Measurements from ENCODE around the gene ASPSCR1. TPM values are rescaled to one million over a fixed set of nuclear protein-coding genes. Genes with fewer than 3 reads are reported as not detected.
A peak's percentile ranks its signal among the peaks of the same experiment; 100 is the strongest.

ASPSCR1 gene
- total and polyA plus RNA-seq, 2 donors from 2014 or later = 35.2 to 57.5 TPM

- DNase-seq = peak; percentile 55 to 80 (median 68)
- TF ChIP-seq CTCF (IDR thresholded peaks at IDR 0.05; ENCODE audit: borderline replicate concordance, extremely low read depth, insufficient read depth) = no peak
- no peak for FAIRE-seq
- no peak overlapping the region for H3K4me3 ChIP-seq (ENCODE audit: low read length in 3 of 3)
- H3K9me3 ChIP-seq (ENCODE audit: control insufficient read depth in 2 of 3, insufficient read depth in 1 of 3, low read length in 3 of 3) = no peaks in the 10 kb centered on the region
- intact Hi-C loops (cut with DNase I) = no loop called here
- H3K27me3 ChIP-seq (ENCODE audit: control insufficient read depth, insufficient read depth, low read length) = no peaks in the 10 kb centered on the region
- H3K36me3 ChIP-seq (ENCODE audit: control insufficient read depth in 2 of 3, insufficient read depth in 3 of 3, low read length in 3 of 3) = no peaks in the 10 kb centered on the region
- H3K27ac ChIP-seq (ENCODE audit: low read depth in 2 of 2, low read length in 2 of 2) = no peak overlapping the region
- H3K9ac ChIP-seq (ENCODE audit: low read length in 3 of 3) = no peak overlapping the region
- H3K4me1 ChIP-seq (ENCODE audit: control insufficient read depth in 2 of 3, insufficient read depth in 2 of 3, low read depth in 1 of 3, low read length in 3 of 3) = peaks cover 0 to 9% (median 0%) of the 10 kb centered on the region in 3 donors
Measured at GRCh38 chr17:82000803-82001570, 23.6 kb downstream of the ASPSCR1 start.

GRCh38 chr17:82001571-82002056, 24.2 kb downstream of the ASPSCR1 start:
- intact Hi-C loops (cut with DNase I) = no loop called here
- H3K36me3 ChIP-seq (ENCODE audit: control insufficient read depth in 2 of 3, insufficient read depth in 3 of 3, low read length in 3 of 3) = no peaks in the 10 kb centered on the region
- H3K9ac ChIP-seq (ENCODE audit: low read length in 3 of 3) = no peak overlapping the region
- H3K4me3 ChIP-seq (ENCODE audit: low read length in 3 of 3) = no peak overlapping the region
- no peaks in the 10 kb centered on the region for H3K27me3 ChIP-seq (ENCODE audit: control insufficient read depth, insufficient read depth, low read length)
- H3K9me3 ChIP-seq (ENCODE audit: control insufficient read depth in 2 of 3, insufficient read depth in 1 of 3, low read length in 3 of 3) = no peaks in the 10 kb centered on the region
- no peak overlapping the region for H3K27ac ChIP-seq (ENCODE audit: low read depth in 2 of 2, low read length in 2 of 2)
- DNase-seq (peak in 1 of 5 donors; percentile 55), FAIRE-seq (no peak)
- H3K4me1 ChIP-seq (ENCODE audit: control insufficient read depth in 2 of 3, insufficient read depth in 2 of 3, low read depth in 1 of 3, low read length in 3 of 3) = peaks cover 0 to 9% (median 0%) of the 10 kb centered on the region in 3 donors
- no peak for TF ChIP-seq CTCF (IDR thresholded peaks at IDR 0.05; ENCODE audit: borderline replicate concordance, extremely low read depth, insufficient read depth)

GRCh38 chr17:82003411-82004381, 26.3 kb downstream of the ASPSCR1 start:
- H3K9me3 ChIP-seq (ENCODE audit: control insufficient read depth in 2 of 3, insufficient read depth in 1 of 3, low read length in 3 of 3) = no peaks in the 10 kb centered on the region
- H3K27ac ChIP-seq (ENCODE audit: low read depth in 2 of 2, low read length in 2 of 2) = no peak overlapping the region
- DNase-seq (peak; percentile 65 to 95 (median 70)), FAIRE-seq (no peak)
- no peaks in the 10 kb centered on the region for H3K27me3 ChIP-seq (ENCODE audit: control insufficient read depth, insufficient read depth, low read length)
- no peaks in the 10 kb centered on the region for H3K36me3 ChIP-seq (ENCODE audit: control insufficient read depth in 2 of 3, insufficient read depth in 3 of 3, low read length in 3 of 3)
- intact Hi-C loops (cut with DNase I) = no loop called here
- no peak overlapping the region for H3K9ac ChIP-seq (ENCODE audit: low read length in 3 of 3)
- no peak for TF ChIP-seq CTCF (IDR thresholded peaks at IDR 0.05; ENCODE audit: borderline replicate concordance, extremely low read depth, insufficient read depth)
- peaks cover 0 to 9% (median 0%) of the 10 kb centered on the region in 3 donors for H3K4me1 ChIP-seq (ENCODE audit: control insufficient read depth in 2 of 3, insufficient read depth in 2 of 3, low read depth in 1 of 3, low read length in 3 of 3)
- H3K4me3 ChIP-seq (ENCODE audit: low read length in 3 of 3) = no peak overlapping the region

Measured in kidney (tissue), 14 donors.